B cell (primary cell): ENCODE results near the gene SAMD9.

Source experiments
- EZH2 ChIP-seq: IDR thresholded peaks from 2 replicates; pipeline ENCODE4 v1.6.1; 2012; ENCODE audit warnings: borderline replicate concordance, low read depth, mild to moderate bottlenecking, moderate library complexity, low read length; ENCODE audit not compliant: insufficient read depth, poor library complexity, severe bottlenecking
- TF ChIP-seq, protein P1 (sequence below): fragments of 200-600 bp; IDR thresholded peaks from one replicate; pipeline ENCODE4 v1.8.0; 2022; ENCODE audit warnings: antibody characterized with exemption, mild to moderate bottlenecking

DNA sequence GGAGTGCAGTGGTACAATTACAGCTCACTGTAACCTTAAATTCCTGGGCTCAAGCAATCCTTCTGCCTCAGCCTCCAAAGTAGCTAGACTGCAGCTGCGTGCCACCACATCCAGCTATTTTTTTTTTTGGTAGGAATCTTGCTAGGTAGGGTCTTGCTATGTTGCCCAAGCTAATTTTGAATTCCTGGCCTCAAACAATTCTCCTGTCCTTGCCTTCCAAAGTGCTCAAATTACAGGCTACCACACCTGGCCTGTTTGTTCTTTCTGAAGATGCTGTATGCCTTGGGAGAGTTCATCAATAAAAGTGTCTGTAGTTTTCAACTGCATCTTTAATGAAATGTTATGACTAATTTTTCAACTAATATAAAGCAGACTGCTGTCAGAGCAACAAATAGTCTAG is 452 bp downstream of the SAMD9 start:
- TF ChIP-seq, protein P1, sequence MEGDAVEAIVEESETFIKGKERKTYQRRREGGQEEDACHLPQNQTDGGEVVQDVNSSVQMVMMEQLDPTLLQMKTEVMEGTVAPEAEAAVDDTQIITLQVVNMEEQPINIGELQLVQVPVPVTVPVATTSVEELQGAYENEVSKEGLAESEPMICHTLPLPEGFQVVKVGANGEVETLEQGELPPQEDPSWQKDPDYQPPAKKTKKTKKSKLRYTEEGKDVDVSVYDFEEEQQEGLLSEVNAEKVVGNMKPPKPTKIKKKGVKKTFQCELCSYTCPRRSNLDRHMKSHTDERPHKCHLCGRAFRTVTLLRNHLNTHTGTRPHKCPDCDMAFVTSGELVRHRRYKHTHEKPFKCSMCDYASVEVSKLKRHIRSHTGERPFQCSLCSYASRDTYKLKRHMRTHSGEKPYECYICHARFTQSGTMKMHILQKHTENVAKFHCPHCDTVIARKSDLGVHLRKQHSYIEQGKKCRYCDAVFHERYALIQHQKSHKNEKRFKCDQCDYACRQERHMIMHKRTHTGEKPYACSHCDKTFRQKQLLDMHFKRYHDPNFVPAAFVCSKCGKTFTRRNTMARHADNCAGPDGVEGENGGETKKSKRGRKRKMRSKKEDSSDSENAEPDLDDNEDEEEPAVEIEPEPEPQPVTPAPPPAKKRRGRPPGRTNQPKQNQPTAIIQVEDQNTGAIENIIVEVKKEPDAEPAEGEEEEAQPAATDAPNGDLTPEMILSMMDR, result no peak
- no peak for TF ChIP-seq EZH2
